Measurements from ENCODE around the gene CNTNAP1.

- TF ChIP-seq POLR2A (IDR thresholded peaks at IDR 0.05): no peak
- no peak for TF ChIP-seq CTCF (IDR thresholded peaks at IDR 0.05)
Measured at GRCh38 chr17:42639525-42640113, 42.7 kb upstream of the CNTNAP1 start.
